ENCODE results near the gene DHX35.

The DHX35 gene

DNA sequence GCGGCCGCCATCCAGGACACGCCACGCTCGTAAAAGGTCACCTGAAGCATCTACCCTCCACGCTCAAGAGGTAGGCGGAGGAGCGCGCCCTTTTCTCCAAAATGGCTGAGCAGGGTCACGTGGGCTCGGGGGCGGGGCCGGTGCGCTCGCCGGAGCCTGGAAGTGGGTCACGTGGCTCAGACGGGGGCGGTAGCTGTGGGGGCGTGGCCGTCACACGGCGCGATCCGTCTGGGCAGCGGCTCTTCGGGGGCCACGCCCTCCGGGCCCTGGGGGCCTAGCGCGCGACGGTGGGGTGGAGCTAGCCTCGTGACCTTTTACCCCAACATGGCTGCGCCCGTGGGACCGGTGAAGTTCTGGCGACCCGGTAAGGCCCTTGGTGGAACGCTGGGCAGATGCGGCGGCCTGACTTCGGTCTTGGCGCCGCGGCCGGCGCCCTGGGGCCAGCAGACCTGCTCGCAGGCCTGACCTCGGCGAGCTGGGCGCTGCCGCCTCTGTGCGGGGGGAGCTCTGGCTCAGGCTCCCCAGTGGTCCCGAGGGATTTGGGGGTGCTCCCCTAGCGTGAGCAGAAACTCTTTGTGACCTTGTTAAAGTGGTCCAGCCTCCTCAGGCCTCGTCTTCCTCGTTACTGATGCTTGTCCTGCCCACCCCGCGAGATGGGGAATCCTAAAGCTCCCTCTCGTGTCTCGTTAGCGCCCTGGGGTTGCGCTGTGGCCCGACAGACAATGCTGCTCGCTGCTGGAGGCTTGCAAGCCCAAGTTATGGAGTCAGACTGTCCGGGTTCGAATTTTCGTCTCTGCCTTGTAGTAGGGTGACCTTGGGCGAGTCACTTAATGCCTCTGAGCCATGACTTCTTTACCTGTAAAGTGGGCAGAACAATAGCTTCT lies at the start of gene DHX35:
Gene DHX35, plus strand, starts transcription at position 301 of the 884 bp plus-strand sequence. Its CDS starts 24 bp downstream, at position 325.
- DNase-seq = peak; percentile 99

- DNase-seq = no peak
Observed at GRCh38 chr20:38915355-38915754, 46.8 kb upstream of the DHX35 start.

DNA sequence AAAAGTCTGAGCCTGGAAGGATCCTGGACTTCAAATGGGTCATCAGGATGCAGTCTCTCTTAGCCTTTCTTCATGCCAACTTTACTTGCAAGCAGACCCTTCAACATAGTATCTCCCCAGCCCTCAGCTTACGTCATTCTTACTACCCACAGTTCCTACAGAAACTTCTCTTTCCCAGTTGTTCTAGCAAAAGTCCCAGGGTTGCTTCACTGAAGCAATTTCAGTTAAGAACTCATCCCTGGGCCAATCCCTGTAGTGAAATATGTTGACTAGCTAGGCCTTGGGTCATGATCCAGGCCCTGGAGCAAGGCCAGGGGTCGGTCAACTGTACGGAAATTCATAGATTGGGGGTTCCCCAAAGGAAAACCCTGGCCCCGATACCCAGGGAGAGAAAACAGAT lies 44.5 kb upstream of the DHX35 start:
- DNase-seq = no peak

DNA sequence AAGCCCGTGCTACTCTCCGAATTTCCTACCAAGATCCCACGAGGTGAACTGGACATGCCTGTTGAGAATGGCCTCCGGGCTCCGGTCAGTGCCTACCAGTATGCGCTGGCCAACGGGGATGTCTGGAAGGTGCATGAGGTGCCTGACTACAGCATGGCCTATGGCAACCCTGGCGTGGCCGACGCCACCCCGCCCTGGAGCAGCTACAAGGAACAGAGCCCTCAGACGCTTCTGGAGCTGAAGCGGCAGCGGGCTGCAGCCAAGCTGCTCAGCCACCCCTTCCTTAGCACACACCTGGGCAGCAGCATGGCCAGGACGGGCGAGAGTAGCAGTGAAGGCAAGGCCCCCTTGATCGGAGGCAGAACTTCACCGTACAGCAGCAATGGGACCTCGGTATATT lies 44.0 kb upstream of the DHX35 start:
- DNase-seq = no peak

DNA sequence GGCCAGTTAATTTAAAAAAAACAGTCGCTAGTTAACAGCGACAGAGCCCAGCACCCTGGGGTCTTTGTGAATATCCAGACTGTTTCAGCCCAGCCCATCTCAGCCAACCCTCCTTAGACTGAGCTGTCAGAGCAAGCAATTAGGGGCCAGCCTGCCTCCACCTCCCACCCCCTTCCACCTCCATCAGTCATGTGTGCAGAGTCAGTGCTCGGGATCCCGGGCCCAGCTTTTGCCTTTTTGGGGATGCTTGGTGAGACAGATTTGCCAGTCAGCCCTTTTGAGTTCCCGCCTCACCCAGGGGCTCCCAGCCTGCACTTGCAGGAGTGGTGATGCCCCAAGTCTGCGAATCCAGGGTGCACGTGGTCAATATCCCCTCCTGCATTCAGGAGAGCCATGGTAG lies 42.5 kb upstream of the DHX35 start:
- DNase-seq = no peak

DNA sequence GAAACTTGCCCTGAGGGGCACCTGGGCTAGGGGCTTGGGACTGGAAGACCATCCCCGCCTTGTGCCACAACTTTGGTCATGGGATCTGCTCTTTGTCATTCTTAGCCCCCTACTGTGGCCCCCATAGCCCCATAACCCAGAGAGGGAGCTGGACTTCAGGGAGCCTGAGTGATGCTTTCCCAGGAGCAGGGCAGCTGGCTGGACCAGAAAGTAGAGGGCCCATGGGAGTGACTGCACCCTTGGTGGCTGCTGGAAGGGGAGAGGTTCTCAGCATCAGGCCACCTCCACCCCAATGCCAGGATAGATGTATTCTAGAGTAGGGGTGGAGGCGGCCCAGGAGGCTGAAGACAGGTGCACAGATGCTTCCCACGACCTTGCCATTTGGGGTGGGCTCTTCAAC lies 41.7 kb upstream of the DHX35 start:
- no peak for DNase-seq

DNA sequence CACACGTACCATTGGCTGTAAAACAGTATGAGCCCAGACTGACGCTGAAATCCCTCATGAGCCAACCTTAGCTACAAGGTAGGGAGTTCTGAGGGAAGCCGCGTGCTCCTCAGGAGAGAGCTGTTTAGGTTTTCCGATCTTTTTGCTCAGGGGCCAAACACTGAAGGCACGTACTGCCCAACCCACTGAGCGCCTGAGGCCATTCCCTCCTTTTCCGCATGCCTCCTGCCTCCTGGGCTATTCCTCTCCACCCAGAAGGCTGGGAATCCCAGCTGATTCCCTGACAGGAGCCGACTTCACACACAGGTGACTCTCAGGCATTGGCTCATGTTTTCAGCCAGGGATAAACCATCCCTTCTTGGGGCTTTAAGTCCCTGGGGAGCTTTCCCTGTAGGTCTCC lies 41.3 kb upstream of the DHX35 start:
- no peak for DNase-seq

DNA sequence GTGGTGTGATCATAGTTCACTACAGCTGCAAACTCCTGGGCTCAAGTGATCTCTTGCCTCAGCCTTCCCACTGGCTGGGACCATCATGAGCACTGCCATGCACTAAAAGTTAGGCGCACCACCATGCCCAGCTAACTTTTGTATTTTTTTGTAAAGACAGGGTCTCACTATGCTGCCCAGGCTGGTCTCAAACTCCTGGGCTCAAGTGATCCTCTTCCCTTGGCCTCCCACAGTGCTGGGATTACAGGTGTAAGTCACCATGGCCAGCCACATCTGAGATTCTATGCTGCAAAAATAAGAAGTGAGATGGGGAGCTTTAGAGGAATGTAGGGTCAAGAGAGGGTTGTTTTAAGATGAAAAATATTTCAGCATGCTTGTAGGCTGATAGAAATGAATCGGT lies 37.4 kb upstream of the DHX35 start:
- no peak for DNase-seq

DNA sequence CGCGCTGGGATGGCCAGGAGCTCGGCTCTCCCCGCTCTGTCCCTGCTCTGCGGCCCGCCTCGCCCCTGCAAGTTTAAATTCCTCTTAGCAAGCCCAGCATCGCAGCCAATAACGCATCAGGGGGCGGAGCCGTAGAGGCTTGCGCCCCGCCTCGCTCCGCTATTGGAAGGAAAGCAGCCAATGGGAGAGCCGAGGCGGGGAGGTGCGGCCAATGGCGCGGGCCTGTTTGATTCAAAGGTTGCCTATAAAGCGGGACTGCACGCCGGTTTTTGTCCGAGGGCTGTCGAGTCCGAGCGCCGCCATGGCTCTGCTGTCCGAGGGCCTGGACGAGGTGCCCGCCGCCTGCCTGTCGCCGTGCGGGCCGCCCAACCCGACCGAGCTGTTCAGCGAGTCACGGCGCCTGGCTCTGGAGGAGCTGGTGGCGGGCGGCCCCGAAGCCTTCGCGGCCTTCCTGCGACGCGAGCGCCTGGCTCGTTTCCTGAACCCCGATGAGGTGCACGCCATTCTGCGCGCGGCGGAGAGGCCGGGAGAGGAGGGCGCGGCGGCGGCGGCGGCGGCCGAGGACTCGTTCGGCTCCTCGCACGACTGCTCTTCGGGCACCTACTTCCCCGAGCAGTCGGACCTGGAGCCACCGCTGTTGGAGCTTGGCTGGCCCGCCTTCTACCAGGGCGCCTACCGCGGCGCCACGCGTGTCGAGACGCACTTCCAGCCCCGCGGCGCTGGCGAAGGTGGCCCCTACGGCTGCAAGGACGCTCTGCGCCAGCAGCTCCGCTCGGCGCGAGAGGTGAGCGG lies 35.8 kb upstream of the DHX35 start, which contains the start of gene FAM83D:
Gene FAM83D, plus strand, starts transcription at position 276 of the 792 bp plus-strand sequence. Its CDS starts 26 bp downstream, at position 302.
- peak; percentile 87 for DNase-seq

DNA sequence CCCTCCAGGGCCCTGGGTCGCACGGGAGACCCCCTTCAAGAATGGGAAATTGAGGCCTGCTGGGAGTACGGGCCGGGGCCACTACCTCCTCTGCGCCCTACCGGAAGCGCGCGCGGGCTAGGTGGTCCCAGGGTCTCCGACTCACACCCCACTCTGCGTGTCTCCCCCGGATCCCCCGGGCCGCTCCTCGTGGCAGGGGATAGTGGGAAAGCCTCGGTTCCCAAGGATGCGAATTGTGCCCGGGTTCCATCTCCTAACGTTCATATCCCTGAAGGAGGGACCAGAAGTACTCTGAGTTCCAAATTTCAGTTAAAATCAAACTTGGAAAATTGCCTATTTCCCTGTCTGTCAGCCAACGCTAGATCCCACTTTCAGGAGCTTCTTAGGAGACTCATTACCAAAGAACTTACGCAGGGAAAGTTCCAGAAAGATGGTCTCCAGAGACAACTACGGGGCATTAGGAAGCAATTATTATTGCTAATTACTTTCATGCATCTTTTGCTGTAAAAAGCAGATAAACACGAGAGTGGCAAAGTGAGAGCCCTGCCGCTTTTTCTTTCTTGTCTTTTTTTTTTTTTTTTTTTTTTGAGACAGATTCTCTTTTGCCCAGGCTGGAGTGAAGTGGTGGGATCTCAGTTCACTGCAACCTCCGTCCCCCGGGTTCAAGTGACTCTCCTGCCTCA lies 35.1 kb upstream of the DHX35 start:
- no peak for DNase-seq

GRCh38 chr20:38927902-38928578 lies 34.1 kb upstream of the DHX35 start:
- DNase-seq = no peak

DNA sequence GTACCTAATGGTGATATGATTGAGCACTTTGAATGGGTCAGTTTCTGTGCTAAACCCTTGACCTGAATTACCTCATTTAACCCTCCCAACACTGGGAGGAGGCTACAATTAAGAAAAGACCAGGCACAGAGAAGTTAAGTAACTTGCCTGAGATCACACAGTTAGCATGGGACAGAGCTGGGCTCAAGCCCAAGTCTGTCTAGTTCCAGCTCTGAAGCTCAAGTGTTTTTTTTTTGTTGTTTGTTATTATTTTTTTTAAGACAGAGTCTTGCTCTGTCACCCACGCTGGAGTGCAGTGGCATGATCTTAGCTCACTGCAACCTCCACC lies 31.9 kb upstream of the DHX35 start:
- no peak for DNase-seq

DNA sequence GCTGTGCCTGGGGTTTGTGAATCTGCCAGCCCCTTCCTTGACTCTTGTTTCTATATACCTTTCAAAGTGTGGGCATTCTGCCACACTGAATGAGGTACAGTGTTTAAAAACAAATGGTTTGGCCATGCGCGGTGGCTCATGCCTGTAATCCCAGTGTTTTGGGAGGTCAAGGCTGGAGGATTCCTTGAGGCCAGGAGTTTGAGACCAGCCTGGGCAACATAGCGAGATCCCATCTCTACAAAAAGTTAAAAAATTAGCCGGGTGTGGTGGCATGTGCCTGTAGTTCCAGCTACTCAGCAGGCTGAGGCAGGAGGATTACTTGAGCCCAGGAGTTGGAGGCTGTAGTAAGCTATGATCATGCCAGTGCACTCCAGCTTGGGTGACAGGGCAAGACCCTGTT lies 30.2 kb upstream of the DHX35 start:
- DNase-seq = no peak

- no peak for DNase-seq
Observed at GRCh38 chr20:38932457-38933120, 29.6 kb upstream of the DHX35 start.

GRCh38 chr20:38934530-38934929 lies 27.6 kb upstream of the DHX35 start:
- DNase-seq = no peak

DNA sequence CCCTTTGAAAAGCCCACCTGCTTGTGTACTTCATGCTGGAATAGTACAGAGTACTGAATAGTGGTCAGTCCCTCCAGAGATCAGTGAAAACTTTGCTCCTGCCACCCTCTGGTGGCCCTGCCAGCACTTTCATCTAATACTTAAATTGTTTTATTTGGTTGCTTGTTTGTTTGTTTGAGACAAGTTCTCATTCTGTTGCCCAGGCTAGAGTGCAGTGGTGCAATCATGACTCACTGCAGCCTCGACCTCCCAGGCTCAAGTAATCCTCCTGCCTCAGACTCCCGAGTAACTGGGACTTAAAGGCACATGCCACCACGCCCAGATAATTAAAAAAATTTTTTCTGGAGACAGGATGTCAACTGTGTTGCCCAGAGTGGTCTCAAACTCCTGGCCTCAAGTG lies 26.9 kb upstream of the DHX35 start:
- DNase-seq = no peak

DNA sequence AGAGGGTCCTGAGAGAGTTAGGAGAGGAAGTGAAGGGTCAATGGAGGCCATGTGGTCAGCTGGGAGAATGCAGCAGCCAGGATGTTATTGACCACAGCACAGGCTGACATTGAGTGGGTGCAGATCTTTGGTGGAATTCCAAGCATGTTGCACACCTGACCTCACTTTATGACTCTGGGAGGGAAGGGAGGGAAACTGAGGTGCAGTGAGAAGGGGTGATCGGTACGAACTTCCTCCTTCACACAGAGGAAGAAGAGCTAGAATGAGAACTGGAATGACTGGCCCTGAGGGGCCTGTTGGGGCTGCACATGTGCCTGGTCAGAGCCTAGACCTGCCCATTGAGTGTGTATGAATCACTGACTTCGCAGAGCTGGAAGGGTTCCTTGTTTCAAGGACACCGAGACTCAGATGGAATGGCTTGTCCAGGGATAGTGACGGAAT lies 26.2 kb upstream of the DHX35 start:
- no peak for DNase-seq

DNA sequence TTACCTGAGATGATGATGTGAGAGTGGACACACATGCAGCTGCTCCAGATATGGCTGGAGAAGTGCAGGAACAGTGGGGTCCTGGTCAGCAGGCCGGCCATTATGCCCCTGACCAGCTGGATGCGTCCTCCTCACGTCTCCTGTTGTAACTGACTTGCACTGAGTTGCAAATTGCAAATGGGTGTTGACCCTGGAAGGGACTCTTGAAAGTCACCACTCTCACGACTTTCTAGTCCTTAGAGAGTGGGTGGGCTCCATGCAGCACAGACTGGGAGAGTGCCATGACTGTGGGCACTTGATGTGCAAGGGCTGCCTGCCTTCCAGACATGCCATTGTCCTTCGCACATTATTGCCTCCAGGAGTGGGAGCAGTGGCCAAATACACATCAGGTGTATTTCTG lies 25.1 kb upstream of the DHX35 start:
- no peak for DNase-seq

GRCh38 chr20:38937978-38938473 lies 24.1 kb upstream of the DHX35 start:
- DNase-seq = no peak

DNA sequence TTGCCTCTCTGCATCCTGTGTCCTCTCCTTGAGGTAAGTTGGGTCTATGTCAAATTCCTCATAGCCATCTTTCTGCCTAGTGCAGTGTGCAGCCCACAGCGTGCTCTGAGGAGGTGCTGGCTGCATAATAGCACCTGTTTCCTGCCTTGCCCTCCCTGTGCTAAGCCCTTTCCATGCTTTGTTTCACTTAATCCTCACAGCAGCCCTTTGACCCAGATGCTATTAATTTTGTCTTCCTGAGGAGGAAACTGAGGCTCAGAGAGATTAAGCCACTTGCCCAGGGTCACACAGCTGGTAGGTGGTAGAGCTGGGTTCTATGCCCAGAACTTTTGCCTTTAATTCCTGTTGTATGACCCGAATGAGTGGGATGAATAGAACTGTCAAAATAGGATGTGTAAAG lies 22.5 kb upstream of the DHX35 start:
- no peak for DNase-seq

DNA sequence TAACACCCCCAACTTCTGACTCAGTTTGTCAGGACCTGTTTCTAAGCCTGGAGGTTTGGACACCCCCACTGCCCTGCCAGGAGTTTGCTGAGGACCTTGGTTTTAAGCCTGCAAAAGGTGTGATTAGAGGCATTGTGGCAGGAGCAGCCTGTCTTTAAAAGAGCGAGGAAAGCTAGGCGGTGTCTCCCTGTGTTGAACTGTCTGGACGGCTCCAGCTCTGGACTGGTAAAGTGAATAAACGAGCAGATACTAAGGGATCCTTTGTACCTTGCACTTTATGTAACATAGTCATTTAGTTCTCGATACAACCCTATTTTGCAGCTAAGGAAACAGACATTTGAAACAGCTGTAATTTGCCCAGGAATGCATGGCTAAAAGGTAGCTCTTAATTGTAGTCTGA lies 21.5 kb upstream of the DHX35 start:
- no peak for DNase-seq

GRCh38 chr20:38941726-38942389 lies 20.3 kb upstream of the DHX35 start:
- no peak for DNase-seq

Measured in activated gamma-delta T cell treated with Interleukin-2 at 50 U/mL for 16 hours (primary cell).